ENCODE measurements around the gene CTCFL.

CTCFL gene

GRCh38 chr20:57459278-57459677 is 65.7 kb downstream of the CTCFL start:
- no peaks in the 10 kb centered on the region for H3K9me3 ChIP-seq (ENCODE audit: insufficient read depth, low read depth, low read length)
- H3K27me3 ChIP-seq (ENCODE audit: insufficient read depth, low read length) = no peaks in the 10 kb centered on the region
- H3K4me3 ChIP-seq (ENCODE audit: low read length) = no peak overlapping the region
- no peaks in the 10 kb centered on the region for H3K36me3 ChIP-seq (ENCODE audit: insufficient read depth, low read length)
- H3K4me1 ChIP-seq (ENCODE audit: insufficient read depth, low read length) = 0 out of 2 replicates have a peak, but pooled peaks cover 6% of the 10 kb centered on the region
- H3K9ac ChIP-seq (ENCODE audit: low read depth, low read length) = no peak overlapping the region
- H3K27ac ChIP-seq (ENCODE audit: low read depth, low read length) = no peak overlapping the region
- WGBS = 87% methylated on average over 5 of the region's 5 CpGs

GRCh38 chr20:57458400-57459160 is 66.4 kb downstream of the CTCFL start:
- Histone ChIP-seq H3K4me1 (ENCODE audit: insufficient read depth, low read length) (0 out of 2 replicates have a peak, but pooled peaks cover 6% of the 10 kb centered on the region), H3K9ac (ENCODE audit: low read depth, low read length) (no peak overlapping the region), H3K9me3 (ENCODE audit: insufficient read depth, low read depth, low read length) (no peaks in the 10 kb centered on the region), H3K4me3 (ENCODE audit: low read length) (no peak overlapping the region), H3K27me3 (ENCODE audit: insufficient read depth, low read length) (no peaks in the 10 kb centered on the region), H3K27ac (ENCODE audit: low read depth, low read length) (no peak overlapping the region), H3K36me3 (ENCODE audit: insufficient read depth, low read length) (no peaks in the 10 kb centered on the region)
- WGBS = 93% methylated on average over 7 of the region's 7 CpGs

GRCh38 chr20:57457243-57458095 is 67.5 kb downstream of the CTCFL start:
- Histone ChIP-seq H3K36me3 (ENCODE audit: insufficient read depth, low read length) (no peaks in the 10 kb centered on the region), H3K27me3 (ENCODE audit: insufficient read depth, low read length) (no peaks in the 10 kb centered on the region), H3K9me3 (ENCODE audit: insufficient read depth, low read depth, low read length) (no peaks in the 10 kb centered on the region), H3K4me1 (ENCODE audit: insufficient read depth, low read length) (0 out of 2 replicates have a peak, but pooled peaks cover 6% of the 10 kb centered on the region), H3K27ac (ENCODE audit: low read depth, low read length) (no peak overlapping the region), H3K4me3 (ENCODE audit: low read length) (no peak overlapping the region), H3K9ac (ENCODE audit: low read depth, low read length) (no peak overlapping the region)
- WGBS = 95% methylated on average over 21 of the region's 21 CpGs

GRCh38 chr20:57456116-57456515 is 68.8 kb downstream of the CTCFL start:
- Histone ChIP-seq H3K9me3 (ENCODE audit: insufficient read depth, low read depth, low read length) (no peaks in the 10 kb centered on the region), H3K9ac (ENCODE audit: low read depth, low read length) (no peak overlapping the region), H3K27me3 (ENCODE audit: insufficient read depth, low read length) (no peaks in the 10 kb centered on the region), H3K27ac (ENCODE audit: low read depth, low read length) (no peak overlapping the region), H3K4me1 (ENCODE audit: insufficient read depth, low read length) (0 out of 2 replicates have a peak, but pooled peaks cover 6% of the 10 kb centered on the region), H3K36me3 (ENCODE audit: insufficient read depth, low read length) (no peaks in the 10 kb centered on the region), H3K4me3 (ENCODE audit: low read length) (no peak overlapping the region)
- WGBS = 95% methylated on average over 13 of the region's 13 CpGs

GRCh38 chr20:57455386-57455785 is 69.6 kb downstream of the CTCFL start:
- 0 out of 2 replicates have a peak, but pooled peaks cover 6% of the 10 kb centered on the region for H3K4me1 ChIP-seq (ENCODE audit: insufficient read depth, low read length)
- H3K9ac ChIP-seq (ENCODE audit: low read depth, low read length) = no peak overlapping the region
- WGBS = 60% methylated on average over 3 of the region's 3 CpGs
- no peak overlapping the region for H3K4me3 ChIP-seq (ENCODE audit: low read length)
- H3K36me3 ChIP-seq (ENCODE audit: insufficient read depth, low read length) = no peaks in the 10 kb centered on the region
- no peak overlapping the region for H3K27ac ChIP-seq (ENCODE audit: low read depth, low read length)
- no peaks in the 10 kb centered on the region for H3K9me3 ChIP-seq (ENCODE audit: insufficient read depth, low read depth, low read length)
- no peaks in the 10 kb centered on the region for H3K27me3 ChIP-seq (ENCODE audit: insufficient read depth, low read length)

GRCh38 chr20:57451795-57452661 is 72.9 kb downstream of the CTCFL start:
- H3K4me1 ChIP-seq (ENCODE audit: insufficient read depth, low read length) = 0 out of 2 replicates have a peak, but pooled peaks cover 3% of the 10 kb centered on the region
- no peak overlapping the region for H3K27ac ChIP-seq (ENCODE audit: low read depth, low read length)
- no peaks in the 10 kb centered on the region for H3K36me3 ChIP-seq (ENCODE audit: insufficient read depth, low read length)
- 90% methylated on average over 21 of the region's 21 CpGs for WGBS
- H3K9me3 ChIP-seq (ENCODE audit: insufficient read depth, low read depth, low read length) = no peaks in the 10 kb centered on the region
- H3K27me3 ChIP-seq (ENCODE audit: insufficient read depth, low read length) = no peaks in the 10 kb centered on the region
- no peak overlapping the region for H3K4me3 ChIP-seq (ENCODE audit: low read length)
- no peak overlapping the region for H3K9ac ChIP-seq (ENCODE audit: low read depth, low read length)

- H3K9me3 ChIP-seq (ENCODE audit: insufficient read depth, low read depth, low read length) = no peaks in the 10 kb centered on the region
- H3K9ac ChIP-seq (ENCODE audit: low read depth, low read length) = no peak overlapping the region
- no peak overlapping the region for H3K27ac ChIP-seq (ENCODE audit: low read depth, low read length)
- no peaks in the 10 kb centered on the region for H3K27me3 ChIP-seq (ENCODE audit: insufficient read depth, low read length)
- 0 out of 2 replicates have a peak, but pooled peaks cover 3% of the 10 kb centered on the region for H3K4me1 ChIP-seq (ENCODE audit: insufficient read depth, low read length)
- H3K36me3 ChIP-seq (ENCODE audit: insufficient read depth, low read length) = no peaks in the 10 kb centered on the region
- H3K4me3 ChIP-seq (ENCODE audit: low read length) = no peak overlapping the region
- 90% methylated on average over 7 of the region's 7 CpGs for WGBS
These were observed 73.5 kb downstream of the CTCFL start for GRCh38 chr20:57451431-57451794.

GRCh38 chr20:57450931-57451330 is 74.0 kb downstream of the CTCFL start:
- Histone ChIP-seq H3K9me3 (ENCODE audit: insufficient read depth, low read depth, low read length) (no peaks in the 10 kb centered on the region; the same call in 1 of the 2 replicates), H3K4me3 (ENCODE audit: low read length) (no peak overlapping the region), H3K9ac (ENCODE audit: low read depth, low read length) (no peak overlapping the region; the same call in 1 of the 2 replicates), H3K27me3 (ENCODE audit: insufficient read depth, low read length) (no peaks in the 10 kb centered on the region), H3K27ac (ENCODE audit: low read depth, low read length) (no peak overlapping the region), H3K4me1 (ENCODE audit: insufficient read depth, low read length) (0 out of 2 replicates have a peak, but pooled peaks cover 3% of the 10 kb centered on the region), H3K36me3 (ENCODE audit: insufficient read depth, low read length) (no peaks in the 10 kb centered on the region)
- 90% methylated on average over 13 of the region's 13 CpGs for WGBS

- Histone ChIP-seq H3K9ac (ENCODE audit: low read depth, low read length) (no peak overlapping the region), H3K36me3 (ENCODE audit: insufficient read depth, low read length) (no peaks in the 10 kb centered on the region), H3K9me3 (ENCODE audit: insufficient read depth, low read depth, low read length) (no peaks in the 10 kb centered on the region; the same call in 1 of the 2 replicates), H3K27me3 (ENCODE audit: insufficient read depth, low read length) (no peaks in the 10 kb centered on the region), H3K27ac (ENCODE audit: low read depth, low read length) (no peak overlapping the region), H3K4me3 (ENCODE audit: low read length) (no peak overlapping the region), H3K4me1 (ENCODE audit: insufficient read depth, low read length) (0 out of 2 replicates have a peak, but pooled peaks cover 2% of the 10 kb centered on the region)
- WGBS = 76% methylated on average over 12 of the region's 12 CpGs
These were observed 74.5 kb downstream of the CTCFL start for GRCh38 chr20:57450419-57450818.

- WGBS = 89% methylated on average over 12 of the region's 14 CpGs
- H3K9me3 ChIP-seq (ENCODE audit: insufficient read depth, low read depth, low read length) = no peaks in the 10 kb centered on the region; the same call in 1 of the 2 replicates
- H3K27me3 ChIP-seq (ENCODE audit: insufficient read depth, low read length) = no peaks in the 10 kb centered on the region
- no peak overlapping the region for H3K27ac ChIP-seq (ENCODE audit: low read depth, low read length)
- no peaks in the 10 kb centered on the region for H3K4me1 ChIP-seq (ENCODE audit: insufficient read depth, low read length)
- no peak overlapping the region for H3K9ac ChIP-seq (ENCODE audit: low read depth, low read length)
- no peaks in the 10 kb centered on the region for H3K36me3 ChIP-seq (ENCODE audit: insufficient read depth, low read length)
- no peak overlapping the region for H3K4me3 ChIP-seq (ENCODE audit: low read length)
These were observed 75.3 kb downstream of the CTCFL start for GRCh38 chr20:57449398-57450354.
